ENCODE results near the gene COX4I1. TPM values are rescaled to one million over a fixed set of nuclear protein-coding genes. Genes with fewer than 3 reads are reported as not detected.

Gene COX4I1
- total RNA-seq, 1 experiment from 2014 or later, result 506 TPM

GRCh38 chr16:85819245-85819644, 19.8 kb downstream of the COX4I1 start:
- Mint-ChIP-seq H3K27ac (no peak overlapping the region), H3K36me3 (ENCODE audit: insufficient read depth in 1 of 3, low read depth in 3 of 3) (no peaks in the 10 kb centered on the region), H3K9me3 (no peaks in the 10 kb centered on the region), H3K27me3 (ENCODE audit: low read depth) (peaks cover 37% of the 10 kb centered on the region), H3K4me1 (peaks cover 3 to 4% of the 10 kb centered on the region in 2 experiments), H3K4me3 (no peak overlapping the region)
- Histone ChIP-seq H3K27ac (ENCODE audit: insufficient read length, low read depth, low read length) (no peak overlapping the region), H3K23me2 (ENCODE audit: insufficient read length, low read depth, low read length, poor library complexity, severe bottlenecking) (no peaks in the 10 kb centered on the region), H3K27me3 (ENCODE audit: insufficient read depth, low read length) (no peaks in the 10 kb centered on the region), H3K4ac (ENCODE audit: low read depth, low read length) (no peak overlapping the region), H2BK5ac (ENCODE audit: insufficient read length, low read length) (no peak overlapping the region), H4K8ac (replicated peaks; ENCODE audit: insufficient read length, low read depth, low read length) (no peak overlapping the region), H3K56ac (ENCODE audit: insufficient read length, low read depth, low read length) (no peak overlapping the region), H3K4me1 (ENCODE audit: insufficient read depth, low read length) (no peaks in the 10 kb centered on the region), H3K9ac (ENCODE audit: extremely low read depth, insufficient read length, low read length) (no peak overlapping the region), H4K20me1 (ENCODE audit: control insufficient read depth, insufficient read depth, insufficient read length) (no peaks in the 10 kb centered on the region), H4K5ac (ENCODE audit: insufficient read length, low read depth, low read length) (no peak overlapping the region), H2BK120ac (ENCODE audit: low read depth, low read length, poor library complexity, severe bottlenecking) (no peak overlapping the region), H2BK12ac (ENCODE audit: insufficient read length, low read depth, low read length) (no peak overlapping the region), H2AFZ (ENCODE audit: low read length) (no peak overlapping the region), H2BK15ac (ENCODE audit: low read depth, low read length) (no peak overlapping the region), H3K18ac (ENCODE audit: insufficient read length, low read depth, low read length) (no peak overlapping the region), H4K91ac (ENCODE audit: insufficient read length, low read depth, low read length) (no peak overlapping the region), H3T11ph (ENCODE audit: low read length) (no peak overlapping the region), H2BK20ac (ENCODE audit: low read depth, low read length, poor library complexity, severe bottlenecking) (no peak overlapping the region), H3K79me1 (ENCODE audit: insufficient read depth, low read depth, low read length, poor library complexity, severe bottlenecking) (no peaks in the 10 kb centered on the region), H3K9me3 (ENCODE audit: control insufficient read depth, low read depth, low read length) (no peaks in the 10 kb centered on the region), H3K14ac (ENCODE audit: insufficient read depth, low read length) (no peak overlapping the region), H3K23ac (ENCODE audit: insufficient read length, low read depth, low read length) (no peak overlapping the region), H3K4me2 (ENCODE audit: insufficient read depth, insufficient read length, low read length) (no peak overlapping the region), H3K79me2 (ENCODE audit: insufficient read depth, low read length) (no peaks in the 10 kb centered on the region), H2AK5ac (ENCODE audit: insufficient read length, low read length) (no peak overlapping the region)
- WGBS (ENCODE audit: extremely low coverage, insufficient read length, low lambda C conversion rate), result no CpG with 5 or more reads among the region's 10 CpGs
- TF ChIP-seq CTCF (conservative IDR thresholded peaks at IDR 0.05), result peak; percentile 86
- peak; percentile 93 for DNase-seq

Data from H9 (cell line).